ENCODE results near the gene EPHA8. TPM values are rescaled to one million over a fixed set of nuclear protein-coding genes. Genes with fewer than 3 reads are reported as not detected.

The EPHA8 gene
- total RNA-seq, result 0.94 TPM

- no peak for DNase-seq
Observed at GRCh38 chr1:22562584-22563583, at the start of gene EPHA8. Gene EPHA8, plus strand, starts transcription at chr1:22563489. Its CDS starts 147 bp downstream, at chr1:22563636.

- DNase-seq, result no peak
Observed at GRCh38 chr1:22516906-22517571, 46.2 kb upstream of the EPHA8 start.

GRCh38 chr1:22517956-22518355, 45.3 kb upstream of the EPHA8 start:
- no peak for DNase-seq

GRCh38 chr1:22518379-22518778, 44.9 kb upstream of the EPHA8 start:
- DNase-seq, result no peak

- no peak for DNase-seq
Observed at GRCh38 chr1:22520871-22521270, 42.4 kb upstream of the EPHA8 start.

- DNase-seq, result no peak
Observed at GRCh38 chr1:22521692-22522091, 41.6 kb upstream of the EPHA8 start.

- no peak for DNase-seq
Observed at GRCh38 chr1:22522221-22522743, 41.0 kb upstream of the EPHA8 start.

GRCh38 chr1:22524481-22524880, 38.8 kb upstream of the EPHA8 start:
- DNase-seq, result no peak

- no peak for DNase-seq
Observed at GRCh38 chr1:22525211-22525610, 38.1 kb upstream of the EPHA8 start.

GRCh38 chr1:22525646-22526045, 37.6 kb upstream of the EPHA8 start:
- DNase-seq, result no peak

GRCh38 chr1:22526098-22526497, 37.2 kb upstream of the EPHA8 start:
- DNase-seq, result no peak

- DNase-seq, result no peak
Observed at GRCh38 chr1:22526677-22527076, 36.6 kb upstream of the EPHA8 start.

GRCh38 chr1:22527122-22527521, 36.2 kb upstream of the EPHA8 start:
- no peak for DNase-seq

GRCh38 chr1:22527555-22528296, 35.6 kb upstream of the EPHA8 start:
- DNase-seq, result no peak

- no peak for DNase-seq
Observed at GRCh38 chr1:22528451-22528850, 34.8 kb upstream of the EPHA8 start.

- DNase-seq, result no peak
Observed at GRCh38 chr1:22529901-22530621, 33.2 kb upstream of the EPHA8 start.

GRCh38 chr1:22530715-22531114, 32.6 kb upstream of the EPHA8 start:
- DNase-seq, result no peak

GRCh38 chr1:22531251-22531650, 32.0 kb upstream of the EPHA8 start:
- DNase-seq, result no peak

GRCh38 chr1:22533244-22533895, 29.9 kb upstream of the EPHA8 start:
- DNase-seq, result no peak

GRCh38 chr1:22534951-22535350, 28.3 kb upstream of the EPHA8 start:
- DNase-seq, result no peak

GRCh38 chr1:22535399-22535798, 27.9 kb upstream of the EPHA8 start:
- DNase-seq, result no peak

Measured in occipital lobe (tissue), 2 donors.